H9 (cell line): ENCODE results near the gene UBE2U. TPM values are rescaled to one million over a fixed set of nuclear protein-coding genes. Genes with fewer than 3 reads are reported as not detected.

Experiments used
- DNase-seq: peaks from one replicate; pipeline ENCODE4 v3.0.0-alpha.2; 2017
- H2AFZ ChIP-seq: one replicate; pipeline ENCODE4 v1.6.1; 2013; ENCODE audit warnings: mild to moderate bottlenecking, low read length, control low read depth, moderate library complexity
- H2AK5ac ChIP-seq: 2 replicates; pipeline ENCODE4 v1.6.1; 2013; ENCODE audit warnings: low read length, control low read depth, mixed read lengths; ENCODE audit not compliant: insufficient read length
- H2BK120ac ChIP-seq: one replicate; pipeline ENCODE4 v1.6.1; 2013; ENCODE audit warnings: low read depth, mild to moderate bottlenecking, low read length, control low read depth, inconsistent platforms; ENCODE audit not compliant: poor library complexity, severe bottlenecking
- H2BK12ac ChIP-seq: 2 replicates; pipeline ENCODE4 v1.6.1; 2013; ENCODE audit warnings: low read length, control low read depth, mixed read lengths, low read depth; ENCODE audit not compliant: insufficient read length
- H2BK15ac ChIP-seq: 2 replicates; pipeline ENCODE4 v1.6.1; 2013; ENCODE audit warnings: low read depth, low read length, control low read depth
- H2BK20ac ChIP-seq: one replicate; pipeline ENCODE4 v1.6.1; 2013; ENCODE audit warnings: low read depth, mild to moderate bottlenecking, low read length, control low read depth, inconsistent platforms; ENCODE audit not compliant: poor library complexity, severe bottlenecking
- H2BK5ac ChIP-seq: 2 replicates; pipeline ENCODE4 v1.6.1; 2013; ENCODE audit warnings: low read length, control low read depth, mixed read lengths; ENCODE audit not compliant: insufficient read length
- H3K14ac ChIP-seq: 2 replicates; pipeline ENCODE4 v1.6.1; 2013; ENCODE audit warnings: low read length, control low read depth; ENCODE audit not compliant: insufficient read depth
- H3K18ac ChIP-seq: 2 replicates; pipeline ENCODE4 v1.6.1; 2013; ENCODE audit warnings: low read depth, mild to moderate bottlenecking, mixed read lengths, low read length, control low read depth; ENCODE audit not compliant: insufficient read length
- H3K23ac ChIP-seq: 2 replicates; pipeline ENCODE4 v1.6.1; 2013; ENCODE audit warnings: low read length, control low read depth, mixed read lengths, low read depth; ENCODE audit not compliant: insufficient read length
- H3K23me2 ChIP-seq: 2 replicates; pipeline ENCODE4 v1.6.1; 2013; ENCODE audit warnings: low read depth, mild to moderate bottlenecking, mixed read lengths, low read length, control low read depth; ENCODE audit not compliant: insufficient read length, poor library complexity, severe bottlenecking
- H3K27ac ChIP-seq: 2 replicates; pipeline ENCODE4 v1.5.1; 2013; ENCODE audit warnings: low read length, control low read depth, mixed read lengths, low read depth; ENCODE audit not compliant: insufficient read length
- H3K27me3 ChIP-seq: 2 replicates; pipeline ENCODE4 v1.6.1; 2013; ENCODE audit warnings: low read length, control low read depth, inconsistent platforms; ENCODE audit not compliant: insufficient read depth
- H3K4ac ChIP-seq: 2 replicates; pipeline ENCODE4 v1.6.1; 2013; ENCODE audit warnings: low read depth, mild to moderate bottlenecking, control low read depth, inconsistent platforms, low read length, moderate library complexity
- H3K4me1 ChIP-seq: 2 replicates; pipeline ENCODE4 v1.6.1; 2013; ENCODE audit warnings: low read length, control low read depth, inconsistent platforms; ENCODE audit not compliant: insufficient read depth
- H3K4me2 ChIP-seq: 2 replicates; pipeline ENCODE4 v1.6.1; 2013; ENCODE audit warnings: low read length, control low read depth, mixed read lengths; ENCODE audit not compliant: insufficient read length, insufficient read depth
- H3K56ac ChIP-seq: 2 replicates; pipeline ENCODE4 v1.6.1; 2013; ENCODE audit warnings: low read depth, mild to moderate bottlenecking, mixed read lengths, low read length, control low read depth; ENCODE audit not compliant: insufficient read length
- H3K79me1 ChIP-seq: 2 replicates; pipeline ENCODE4 v1.6.1; 2013; ENCODE audit warnings: low read depth, mild to moderate bottlenecking, moderate library complexity, low read length, control low read depth, inconsistent platforms; ENCODE audit not compliant: insufficient read depth, poor library complexity, severe bottlenecking
- H3K79me2 ChIP-seq: 2 replicates; pipeline ENCODE4 v1.6.1; 2013; ENCODE audit warnings: low read length, control low read depth, inconsistent platforms; ENCODE audit not compliant: insufficient read depth
- H3K9ac ChIP-seq: 2 replicates; pipeline ENCODE4 v1.6.1; 2013; ENCODE audit warnings: low read length, control low read depth, mixed read lengths; ENCODE audit not compliant: insufficient read length; ENCODE audit errors: extremely low read depth
- H3K9me3 ChIP-seq: one replicate; pipeline ENCODE4 v1.6.1; 2013; ENCODE audit warnings: low read depth, low read length, inconsistent platforms; ENCODE audit not compliant: control insufficient read depth
- H3T11ph ChIP-seq: one replicate; pipeline ENCODE4 v1.6.1; 2013; ENCODE audit warnings: mild to moderate bottlenecking, low read length, control low read depth, inconsistent platforms
- H4K20me1 ChIP-seq: one replicate; pipeline ENCODE4 v1.6.1; 2013; ENCODE audit not compliant: control insufficient read depth, insufficient read length, insufficient read depth
- H4K5ac ChIP-seq: 2 replicates; pipeline ENCODE4 v1.6.1; 2013; ENCODE audit warnings: low read depth, mild to moderate bottlenecking, mixed read lengths, low read length, control low read depth; ENCODE audit not compliant: insufficient read length
- H4K8ac ChIP-seq: replicated peaks from 2 replicates; pipeline ENCODE4 v1.6.1; 2013; ENCODE audit warnings: low read length, control low read depth, mixed read lengths, low read depth; ENCODE audit not compliant: insufficient read length
- H4K91ac ChIP-seq: 2 replicates; pipeline ENCODE4 v1.6.1; 2013; ENCODE audit warnings: low read depth, mild to moderate bottlenecking, moderate library complexity, mixed read lengths, low read length, control low read depth; ENCODE audit not compliant: insufficient read length
- H3K27ac Mint-ChIP-seq, 3 experiments: 2 replicates in 2 of 3; 3 replicates in 1 of 3; pipeline ENCODE4 v1.8.0; 2020 to 2021; ENCODE audit warnings: mixed read lengths in 3 of 3, mild to moderate bottlenecking in 1 of 3, moderate library complexity in 1 of 3
- H3K27me3 Mint-ChIP-seq: 2 replicates; pipeline ENCODE4 v1.8.0; 2021; ENCODE audit warnings: low read depth, mild to moderate bottlenecking, moderate library complexity, mixed read lengths
- H3K36me3 Mint-ChIP-seq, 3 experiments: 2 replicates in 2 of 3; 3 replicates in 1 of 3; pipeline ENCODE4 v1.8.0; 2020 to 2021; ENCODE audit warnings: low read depth in 3 of 3, mixed read lengths in 3 of 3; ENCODE audit not compliant: insufficient read depth in 1 of 3
- H3K4me1 Mint-ChIP-seq, 2 experiments: 2 replicates each; pipeline ENCODE4 v1.8.0; 2020; ENCODE audit warnings: mixed read lengths in 2 of 2
- H3K4me3 Mint-ChIP-seq, 2 experiments: 2 replicates in 1 of 2; 3 replicates in 1 of 2; pipeline ENCODE4 v1.8.0; 2020 to 2021; ENCODE audit warnings: mild to moderate bottlenecking in 2 of 2, mixed read lengths in 2 of 2, moderate library complexity in 1 of 2
- H3K9me3 Mint-ChIP-seq, 2 experiments: 2 replicates in 1 of 2; 3 replicates in 1 of 2; pipeline ENCODE4 v1.8.0; 2020; ENCODE audit warnings: mild to moderate bottlenecking in 2 of 2, mixed read lengths in 2 of 2, moderate library complexity in 1 of 2
- CTCF ChIP-seq: fragments of 200-600 bp; sonication (generic); conservative IDR thresholded peaks from 3 replicates; pipeline ENCODE4 v1.8.0; 2021; ENCODE audit warnings: antibody characterized with exemption, mild to moderate bottlenecking
- WGBS: extraction: QIAGEN DNeasy Blood & Tissue Kit; methylation state at CpG from one replicate; pipeline ENCODE4 v1.1.7; 2013; ENCODE audit warnings: missing lambda C conversion rate, low lambda C conversion rate, mixed read lengths; ENCODE audit not compliant: insufficient read length; ENCODE audit errors: extremely low coverage; 5-methylcytosine and 5-hydroxymethylcytosine counted together
- total RNA-seq: library from RNA; stranded (reverse); gene quantifications from 2 replicates; pipeline ENCODE4 v1.2.1, GENCODE V29; 2021

UBE2U gene
- total RNA-seq, 1 experiment from 2014 or later, result not detected

GRCh38 chr1:64315402-64315801 lies 112.0 kb downstream of the UBE2U start:
- Histone ChIP-seq H3K27me3 (no peaks in the 10 kb centered on the region), H3K9ac (no peak overlapping the region), H2BK20ac (no peak overlapping the region), H3K18ac (no peak overlapping the region), H3K79me1 (no peaks in the 10 kb centered on the region), H3K9me3 (no peaks in the 10 kb centered on the region), H3K4me2 (no peak overlapping the region), H2BK5ac (no peak overlapping the region), H2BK12ac (no peak overlapping the region), H4K8ac (no peak overlapping the region), H3K14ac (no peak overlapping the region), H3T11ph (no peak overlapping the region), H2BK15ac (no peak overlapping the region), H3K56ac (no peak overlapping the region), H2AFZ (no peak overlapping the region), H4K91ac (no peak overlapping the region), H4K5ac (no peak overlapping the region), H2BK120ac (no peak overlapping the region), H3K4me1 (peaks cover 4% of the 10 kb centered on the region; the same call in 1 of the 2 replicates), H3K23ac (no peak overlapping the region), H3K79me2 (no peaks in the 10 kb centered on the region), H3K4ac (no peak overlapping the region), H4K20me1 (no peaks in the 10 kb centered on the region), H2AK5ac (no peak overlapping the region), H3K27ac (no peak overlapping the region), H3K23me2 (no peaks in the 10 kb centered on the region)
- TF ChIP-seq CTCF, result no peak
- H3K4me1 Mint-ChIP-seq, result peaks cover 12 to 18% of the 10 kb centered on the region in 2 experiments
- H3K4me3 Mint-ChIP-seq, result no peak overlapping the region
- no peak overlapping the region for H3K27ac Mint-ChIP-seq
- no peaks in the 10 kb centered on the region for H3K36me3 Mint-ChIP-seq
- no peak for DNase-seq
- no CpG with 5 or more reads among the region's 5 CpGs for WGBS
- H3K9me3 Mint-ChIP-seq, result no peaks in the 10 kb centered on the region
- H3K27me3 Mint-ChIP-seq, result no peaks in the 10 kb centered on the region
